GM18873 (cell line): ENCODE results near the gene STARD13.

ENCODE experiments used
- ATAC-seq: cut with Tn5 transposase; IDR thresholded peaks from one replicate; pipeline ENCODE4 v1.9.1; 2021; ENCODE audit warnings: mild to moderate bottlenecking, moderate library complexity, moderate number of reproducible peaks; ENCODE audit not compliant: unreplicated experiment, low FRiP score

STARD13 gene

DNA sequence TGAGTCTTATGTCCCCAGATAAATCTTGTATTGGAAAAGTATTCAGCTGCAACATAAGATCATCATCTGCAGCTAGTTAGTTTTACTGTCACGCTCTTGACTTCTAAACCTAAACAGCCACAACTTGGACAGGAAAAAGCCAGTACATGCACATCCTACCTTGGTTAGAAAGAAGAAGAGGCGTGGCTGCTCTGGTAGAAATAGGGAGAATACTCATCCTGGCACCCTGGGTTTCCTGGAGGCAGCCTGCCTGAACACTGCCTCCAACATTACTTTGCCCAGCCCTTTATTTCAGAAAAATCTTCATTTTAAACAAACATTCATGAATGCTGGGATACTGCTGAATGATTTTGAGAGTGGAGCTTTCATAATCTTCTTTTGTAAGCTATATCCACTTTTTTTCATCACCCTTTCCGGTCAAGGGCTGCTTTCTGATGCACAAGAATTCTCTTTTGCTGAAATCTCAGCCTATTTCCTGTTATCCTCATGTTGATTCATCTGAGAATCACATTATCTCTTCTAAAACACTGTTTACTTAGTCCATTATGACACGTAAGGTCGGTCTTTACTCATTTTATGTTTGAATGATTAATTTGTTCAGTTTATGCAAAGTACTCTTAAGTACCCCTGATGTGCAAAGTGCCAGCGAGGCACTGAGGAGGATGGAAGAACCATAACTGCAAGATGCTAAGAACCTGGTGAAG is 55.2 kb downstream of the STARD13 start:
- no peak for ATAC-seq

DNA sequence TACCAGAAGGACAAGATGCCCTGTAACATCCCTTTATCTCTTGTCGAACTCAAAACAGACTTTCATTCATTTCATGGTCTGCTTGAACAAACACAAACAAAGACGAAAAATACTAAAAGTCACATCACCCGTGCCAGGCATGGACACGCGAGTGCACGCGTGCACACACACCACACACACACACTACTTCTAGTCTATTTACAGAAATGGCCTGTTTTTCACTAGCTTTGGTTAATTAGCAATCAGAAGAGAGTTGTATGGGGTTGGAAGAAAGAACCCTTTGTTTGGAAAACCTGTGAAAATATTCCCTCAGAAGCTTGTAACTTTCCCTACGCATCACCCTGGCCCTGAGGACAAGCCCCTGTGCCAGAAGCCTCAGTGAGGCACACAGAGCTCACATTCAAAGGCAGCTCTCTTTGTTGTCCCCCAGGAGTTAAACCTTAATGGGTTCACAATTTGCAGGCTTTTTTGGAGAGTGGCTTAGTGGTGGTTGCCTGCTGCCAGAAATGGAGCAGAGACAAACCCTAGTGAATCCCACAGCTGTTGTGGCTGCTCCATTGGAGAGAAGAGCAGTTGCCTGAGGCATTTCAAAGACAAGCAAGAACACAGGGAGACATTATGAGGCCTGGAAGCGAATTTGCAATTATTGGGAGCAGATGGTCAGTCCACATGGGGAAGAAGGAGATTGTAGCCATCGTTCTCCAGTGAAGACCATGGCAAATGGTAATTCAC is 55.9 kb downstream of the STARD13 start:
- ATAC-seq, result no peak

DNA sequence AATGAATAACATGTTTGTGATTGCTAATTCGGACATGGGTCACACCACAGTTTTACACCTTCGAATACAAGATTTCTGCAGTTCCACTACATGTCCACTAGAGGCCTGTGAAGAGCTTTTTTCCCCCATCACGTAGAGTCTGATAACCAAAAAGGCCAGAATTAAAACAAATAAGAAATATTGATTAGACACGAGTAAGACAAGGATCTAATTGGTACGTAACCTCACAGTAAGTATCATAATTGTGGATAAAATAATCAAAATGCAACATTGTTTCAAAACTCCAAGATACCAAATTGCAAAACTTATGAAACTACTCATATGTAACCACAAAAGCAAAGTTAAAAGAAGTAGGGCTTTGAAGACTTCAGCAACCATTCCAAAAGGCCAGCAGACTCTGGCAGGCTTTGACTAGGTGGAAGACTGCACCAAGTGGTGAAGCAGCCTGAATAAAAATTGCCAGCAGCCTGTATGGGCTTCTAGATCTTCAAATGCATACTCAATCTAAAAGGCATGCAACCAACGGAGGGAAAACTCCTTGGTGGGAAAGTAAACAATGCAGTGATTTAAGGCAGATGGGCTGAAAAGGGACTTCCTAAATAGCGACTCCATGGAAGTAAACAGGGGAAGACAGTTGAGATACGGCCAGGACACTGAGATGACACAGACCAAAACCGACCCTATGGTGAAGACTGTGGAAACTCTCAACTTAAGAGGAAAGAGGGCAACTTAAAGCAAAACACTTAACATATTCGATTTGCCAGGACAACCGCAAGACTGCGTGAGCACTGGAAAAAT is 56.7 kb downstream of the STARD13 start:
- ATAC-seq, result no peak

DNA sequence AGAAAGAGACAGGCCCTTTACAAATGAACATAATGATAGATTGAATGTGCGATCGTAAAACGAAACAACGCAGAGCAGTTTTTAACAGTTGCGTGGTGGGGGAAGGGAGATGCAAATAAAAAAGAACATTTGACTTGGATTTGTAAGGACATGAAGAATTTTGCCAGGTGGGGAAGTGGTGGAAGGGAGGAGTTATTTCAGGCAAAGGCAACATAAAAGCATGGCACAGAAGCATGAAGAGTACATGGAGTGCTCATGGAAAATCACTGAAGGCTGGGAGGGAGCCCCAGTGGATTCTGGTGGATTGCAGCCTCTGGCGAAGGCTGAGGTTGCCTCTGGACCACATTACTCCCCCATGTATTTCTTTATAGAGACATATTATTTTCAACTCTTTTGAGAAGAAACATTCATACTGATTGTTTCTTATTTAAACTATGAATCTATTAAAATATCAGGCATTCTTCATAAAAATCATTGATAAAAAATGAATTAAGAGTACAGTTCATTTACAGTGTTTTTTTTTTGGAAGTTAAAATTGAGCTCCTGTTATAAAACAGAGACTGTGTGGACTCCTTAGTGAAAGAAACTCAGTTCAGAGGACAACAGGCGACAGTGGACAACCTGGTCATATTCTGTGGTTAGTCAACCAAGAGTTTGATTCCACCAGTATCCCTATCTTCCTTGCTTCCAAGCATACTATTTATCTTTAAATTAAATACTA is 57.5 kb downstream of the STARD13 start:
- no peak for ATAC-seq

DNA sequence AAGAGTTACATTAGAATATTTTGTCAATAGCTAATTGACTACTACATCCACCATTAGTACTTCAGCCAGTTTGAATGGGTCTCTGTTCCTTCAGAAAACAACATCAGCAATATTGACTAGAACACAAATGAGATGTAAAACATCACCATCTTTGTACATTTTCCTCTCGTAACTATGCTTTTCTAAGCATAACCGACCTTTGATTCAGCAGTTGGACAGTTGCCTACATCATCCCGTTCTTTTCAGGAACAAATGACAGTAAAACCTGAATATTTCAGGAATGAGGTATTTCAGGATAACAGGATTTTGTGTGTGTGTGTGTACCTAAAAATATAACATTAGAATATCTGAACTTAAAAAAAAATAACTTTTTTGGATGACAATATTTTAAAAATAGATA is 60.9 kb downstream of the STARD13 start:
- ATAC-seq, result no peak

GRCh38 chr13:33224191-33224590 is 61.4 kb downstream of the STARD13 start:
- no peak for ATAC-seq

GRCh38 chr13:33219926-33220325 is 65.6 kb downstream of the STARD13 start:
- ATAC-seq, result no peak

GRCh38 chr13:33218426-33218825 is 67.1 kb downstream of the STARD13 start:
- ATAC-seq, result no peak

- no peak for ATAC-seq
Measured at GRCh38 chr13:33218020-33218419, 67.5 kb downstream of the STARD13 start.

DNA sequence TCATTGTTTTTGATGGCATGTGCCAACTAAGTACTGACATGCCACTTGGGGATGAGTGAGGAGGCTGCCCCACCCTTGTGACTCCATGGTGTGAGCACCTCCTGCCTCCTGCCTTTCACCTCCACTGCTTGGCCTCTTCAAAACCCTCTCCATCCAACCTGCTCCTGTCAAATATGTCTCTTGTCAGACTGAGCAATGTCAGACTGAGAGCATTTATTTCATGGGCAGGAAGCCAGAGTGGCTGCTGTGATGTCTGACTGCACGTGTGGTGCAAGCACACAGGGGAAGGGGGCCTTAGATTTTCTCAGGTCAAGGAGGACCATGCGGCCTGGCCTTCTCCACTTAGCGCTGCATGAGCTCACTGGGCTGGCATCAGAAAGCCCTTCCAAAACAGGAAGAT is 68.3 kb downstream of the STARD13 start:
- no peak for ATAC-seq

- no peak for ATAC-seq
Measured at GRCh38 chr13:33213797-33214196, 71.8 kb downstream of the STARD13 start.

DNA sequence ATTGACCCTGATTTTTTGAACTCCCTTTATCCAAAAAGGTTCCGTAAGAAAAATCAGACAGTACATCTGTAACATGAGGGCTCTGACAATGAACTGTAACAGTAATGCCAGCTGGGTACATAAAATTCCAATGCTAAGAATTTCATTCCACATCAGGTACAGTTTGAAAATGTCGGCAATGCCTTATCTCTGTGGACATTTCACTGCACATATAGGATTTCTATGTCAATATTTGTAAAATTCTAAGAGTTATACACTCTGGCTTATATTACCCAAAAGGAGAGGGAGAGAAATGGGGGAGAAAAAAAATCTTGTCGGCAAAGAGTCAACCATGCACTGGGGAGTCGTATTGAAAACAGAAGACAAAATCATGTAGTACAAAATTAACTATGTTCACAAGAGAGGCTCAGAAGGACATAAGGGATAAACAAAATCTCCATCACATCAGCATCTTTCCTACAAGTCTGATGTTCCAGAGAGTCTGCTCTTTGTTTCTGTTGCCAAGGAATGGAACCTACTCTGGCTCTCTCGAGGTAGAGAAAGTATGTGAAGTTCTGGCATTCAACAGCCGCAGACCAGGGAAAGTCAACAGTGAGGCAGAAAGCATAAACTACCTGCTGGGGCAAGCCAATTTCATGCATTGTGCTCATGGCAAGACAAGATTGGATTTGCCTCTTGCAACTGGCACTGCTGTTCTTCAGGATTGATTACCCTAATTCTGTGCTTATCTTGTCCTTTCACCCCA is 72.4 kb downstream of the STARD13 start:
- no peak for ATAC-seq

GRCh38 chr13:33212396-33212795 is 73.2 kb downstream of the STARD13 start:
- no peak for ATAC-seq

DNA sequence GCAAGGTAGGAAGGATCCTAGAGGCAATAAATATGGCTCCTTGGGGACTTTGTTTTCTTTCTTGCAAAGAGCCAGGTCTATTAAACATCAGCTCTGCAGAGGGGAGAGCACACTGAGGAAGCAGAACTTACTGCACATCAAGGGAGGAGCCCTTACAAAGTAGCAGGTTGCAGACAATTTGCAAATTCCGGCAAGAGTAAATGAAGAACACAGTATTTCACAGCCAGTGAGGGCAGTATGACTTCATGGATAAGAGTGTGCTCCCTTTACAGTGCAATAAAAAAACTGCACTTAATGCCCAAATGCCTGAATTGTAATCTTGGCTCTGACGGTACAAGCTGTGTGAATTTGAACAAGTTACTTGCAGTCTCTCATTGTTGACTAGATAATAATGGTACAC is 75.5 kb downstream of the STARD13 start:
- no peak for ATAC-seq

GRCh38 chr13:33208290-33209220 is 77.0 kb downstream of the STARD13 start:
- ATAC-seq, result no peak

GRCh38 chr13:33207615-33207961 is 78.0 kb downstream of the STARD13 start:
- ATAC-seq, result no peak

DNA sequence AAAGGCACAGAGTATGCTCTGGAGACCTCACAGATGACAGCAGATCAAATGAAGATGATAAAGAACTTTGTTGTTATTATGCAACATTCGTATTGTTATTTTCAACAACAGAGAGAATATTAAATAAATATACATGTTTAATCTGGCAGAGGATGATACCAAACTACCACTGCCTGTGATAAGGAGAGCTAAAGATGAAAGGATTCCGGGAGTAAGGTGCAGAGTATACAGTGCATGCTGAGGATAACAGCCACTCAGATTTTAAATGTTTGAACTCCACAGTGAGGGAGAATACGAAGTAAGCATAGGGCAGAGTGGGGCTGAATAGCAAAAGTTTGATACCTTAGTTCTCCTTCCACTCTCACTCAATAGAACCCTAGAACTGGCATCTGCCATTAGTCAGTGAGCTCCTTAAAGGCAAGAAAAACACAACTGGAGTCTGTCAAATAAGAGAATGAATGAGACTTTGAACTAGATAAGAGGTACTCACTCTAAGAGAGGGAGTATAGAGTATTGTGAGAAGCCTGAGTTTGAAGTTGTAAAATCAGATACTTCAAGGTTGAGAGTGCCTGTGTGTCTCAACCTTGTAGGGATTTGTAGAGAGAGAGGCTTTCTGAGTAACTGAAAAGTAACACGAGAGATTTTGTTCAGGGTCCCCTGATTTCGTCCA is 78.5 kb downstream of the STARD13 start:
- no peak for ATAC-seq

DNA sequence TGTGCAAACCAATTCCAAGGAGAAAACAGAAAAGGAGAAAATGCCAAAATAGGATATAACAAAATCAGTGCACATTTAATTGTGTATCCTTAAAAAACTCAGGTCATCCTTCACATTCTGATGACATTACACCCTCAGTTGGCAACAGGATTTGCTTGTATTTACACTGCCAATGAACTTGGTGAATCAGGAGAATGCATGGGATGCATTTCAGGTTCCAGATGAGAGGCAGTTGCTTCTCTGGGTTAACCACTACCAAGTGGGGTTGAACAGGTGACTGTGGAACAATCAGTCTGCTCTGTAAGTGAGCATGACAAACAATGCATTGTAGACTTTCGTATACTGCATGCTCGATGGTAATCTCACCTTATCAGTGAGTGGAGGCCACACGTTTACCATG is 79.1 kb downstream of the STARD13 start:
- no peak for ATAC-seq

DNA sequence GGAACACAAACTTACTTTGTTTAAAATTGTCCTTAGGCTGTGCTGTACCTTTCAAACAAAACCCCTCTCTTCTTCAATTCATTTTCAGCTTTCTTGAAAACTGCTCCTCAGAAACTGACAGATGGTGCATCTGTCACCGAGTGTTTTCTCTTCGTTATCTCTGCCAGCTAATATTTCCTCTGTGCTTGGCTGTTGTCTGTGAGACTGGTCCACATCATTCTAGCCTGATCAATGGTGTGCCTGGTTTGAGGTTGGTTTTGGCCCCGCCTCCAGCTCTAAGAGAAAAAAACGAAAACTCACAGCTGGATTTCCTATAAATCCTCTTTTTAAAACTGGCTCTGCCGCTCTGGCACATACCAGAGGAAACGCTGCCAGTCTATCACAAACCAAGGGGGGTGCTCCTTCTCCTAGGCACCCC is 79.7 kb downstream of the STARD13 start:
- ATAC-seq, result no peak
